GM03348 (cell line): ENCODE measurements around the gene MSANTD1.

Source experiments
- DNase-seq: peaks from one replicate; pipeline ENCODE4 v3.0.0; 2012; ENCODE audit warnings: low spot score

Gene MSANTD1

GRCh38 chr4:3217266-3217665 is 31.7 kb upstream of the MSANTD1 start:
- no peak for DNase-seq

GRCh38 chr4:3217771-3218170 is 31.2 kb upstream of the MSANTD1 start:
- DNase-seq: no peak

- DNase-seq: no peak
Measured at GRCh38 chr4:3218824-3219760, 29.9 kb upstream of the MSANTD1 start.

GRCh38 chr4:3219761-3220475 is 29.0 kb upstream of the MSANTD1 start:
- DNase-seq: no peak

- DNase-seq: no peak
Measured at GRCh38 chr4:3220476-3221183, 28.3 kb upstream of the MSANTD1 start.

- DNase-seq: no peak
Measured at GRCh38 chr4:3221184-3221494, 27.8 kb upstream of the MSANTD1 start.

GRCh38 chr4:3221996-3222395 is 27.0 kb upstream of the MSANTD1 start:
- DNase-seq: no peak

- DNase-seq: no peak
Measured at GRCh38 chr4:3223346-3223745, 25.6 kb upstream of the MSANTD1 start.

- no peak for DNase-seq
Measured at GRCh38 chr4:3223956-3224748, 24.8 kb upstream of the MSANTD1 start.

GRCh38 chr4:3225071-3225850 is 23.7 kb upstream of the MSANTD1 start:
- no peak for DNase-seq

- no peak for DNase-seq
Measured at GRCh38 chr4:3225936-3226335, 23.0 kb upstream of the MSANTD1 start.

- no peak for DNase-seq
Measured at GRCh38 chr4:3226467-3226866, 22.5 kb upstream of the MSANTD1 start.

GRCh38 chr4:3226944-3227343 is 22.0 kb upstream of the MSANTD1 start:
- DNase-seq: no peak

- DNase-seq: no peak
Measured at GRCh38 chr4:3227878-3228675, 20.9 kb upstream of the MSANTD1 start.

GRCh38 chr4:3228881-3229280 is 20.1 kb upstream of the MSANTD1 start:
- DNase-seq: no peak

GRCh38 chr4:3229328-3229727 is 19.6 kb upstream of the MSANTD1 start:
- DNase-seq: no peak

- no peak for DNase-seq
Measured at GRCh38 chr4:3229964-3230363, 19.0 kb upstream of the MSANTD1 start.

GRCh38 chr4:3231471-3231870 is 17.5 kb upstream of the MSANTD1 start:
- no peak for DNase-seq

GRCh38 chr4:3232001-3232400 is 17.0 kb upstream of the MSANTD1 start:
- DNase-seq: no peak

- DNase-seq: no peak
Measured at GRCh38 chr4:3232871-3233271, 16.1 kb upstream of the MSANTD1 start.
